Duodenal mucosa (tissue), 2 donors: ENCODE data around the gene LYVE1.

Experiments used
- H3K27ac ChIP-seq: one replicate; pipeline ENCODE4 v1.7.0; 2013; ENCODE audit warnings: low read depth, low read length
- H3K27me3 ChIP-seq, 2 donors: one replicate each; pipeline ENCODE4 v1.7.0; 2013; ENCODE audit warnings: low read length in 2 of 2, control low read depth in 1 of 2; ENCODE audit not compliant: insufficient read depth in 2 of 2, control insufficient read depth in 1 of 2
- H3K36me3 ChIP-seq, 2 donors: one replicate each; pipeline ENCODE4 v1.7.0; 2013; ENCODE audit warnings: low read length in 2 of 2, control low read depth in 1 of 2; ENCODE audit not compliant: insufficient read depth in 2 of 2, control insufficient read depth in 1 of 2
- H3K4me1 ChIP-seq, 2 donors: one replicate each; pipeline ENCODE4 v1.7.0; 2013; ENCODE audit warnings: low read length in 2 of 2, control low read depth in 1 of 2; ENCODE audit not compliant: insufficient read depth in 2 of 2, control insufficient read depth in 1 of 2
- H3K4me3 ChIP-seq, 2 donors: one replicate each; pipeline ENCODE4 v1.7.0; 2013; ENCODE audit warnings: low read length in 2 of 2, low read depth in 1 of 2
- H3K9ac ChIP-seq, 2 donors: one replicate each; pipeline ENCODE4 v1.7.0; 2013; ENCODE audit warnings: low read length in 2 of 2, low read depth in 1 of 2
- H3K9me3 ChIP-seq, 2 donors: one replicate each; pipeline ENCODE4 v1.7.0; 2013; ENCODE audit warnings: low read length in 2 of 2, control low read depth in 1 of 2; ENCODE audit not compliant: control insufficient read depth in 1 of 2

The LYVE1 gene, protein sequence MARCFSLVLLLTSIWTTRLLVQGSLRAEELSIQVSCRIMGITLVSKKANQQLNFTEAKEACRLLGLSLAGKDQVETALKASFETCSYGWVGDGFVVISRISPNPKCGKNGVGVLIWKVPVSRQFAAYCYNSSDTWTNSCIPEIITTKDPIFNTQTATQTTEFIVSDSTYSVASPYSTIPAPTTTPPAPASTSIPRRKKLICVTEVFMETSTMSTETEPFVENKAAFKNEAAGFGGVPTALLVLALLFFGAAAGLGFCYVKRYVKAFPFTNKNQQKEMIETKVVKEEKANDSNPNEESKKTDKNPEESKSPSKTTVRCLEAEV

GRCh38 chr11:10568486-10568941 is at the start of gene LYVE1:
Gene LYVE1, minus strand, starts transcription at chr11:10568665. Its CDS starts 133 bp downstream, at chr11:10568532.
- H3K4me3 ChIP-seq: no peak within 1 kb of the TSS
- H3K9me3 ChIP-seq: no peaks in the 10 kb centered on the region
- H3K9ac ChIP-seq: no peak within 1 kb of the TSS
- no peaks in the 10 kb centered on the region for H3K4me1 ChIP-seq
- no peaks in the 10 kb centered on the region for H3K27me3 ChIP-seq
- no peaks in the 10 kb centered on the region for H3K36me3 ChIP-seq
- H3K27ac ChIP-seq: no peak within 1 kb of the TSS

GRCh38 chr11:10617551-10617950 is 49.1 kb upstream of the LYVE1 start:
- Histone ChIP-seq H3K4me1 (no peaks in the 10 kb centered on the region), H3K27ac (no peak overlapping the region), H3K4me3 (no peak overlapping the region), H3K36me3 (no peaks in the 10 kb centered on the region), H3K27me3 (no peaks in the 10 kb centered on the region), H3K9me3 (no peaks in the 10 kb centered on the region), H3K9ac (no peak overlapping the region)

GRCh38 chr11:10611979-10612862 is 43.8 kb upstream of the LYVE1 start:
- Histone ChIP-seq H3K27ac (no peak overlapping the region), H3K4me3 (no peak overlapping the region), H3K9ac (no peak overlapping the region), H3K27me3 (no peaks in the 10 kb centered on the region), H3K36me3 (no peaks in the 10 kb centered on the region), H3K9me3 (no peaks in the 10 kb centered on the region), H3K4me1 (peaks cover 1 to 3% of the 10 kb centered on the region in 2 donors)

- no peaks in the 10 kb centered on the region for H3K9me3 ChIP-seq
- H3K4me3 ChIP-seq: no peak overlapping the region
- no peaks in the 10 kb centered on the region for H3K27me3 ChIP-seq
- no peaks in the 10 kb centered on the region for H3K36me3 ChIP-seq
- no peak overlapping the region for H3K27ac ChIP-seq
- H3K4me1 ChIP-seq: peaks cover 7 to 9% of the 10 kb centered on the region in 2 donors
- H3K9ac ChIP-seq: no peak overlapping the region
These were observed 41.2 kb upstream of the LYVE1 start for GRCh38 chr11:10609636-10610035.

DNA sequence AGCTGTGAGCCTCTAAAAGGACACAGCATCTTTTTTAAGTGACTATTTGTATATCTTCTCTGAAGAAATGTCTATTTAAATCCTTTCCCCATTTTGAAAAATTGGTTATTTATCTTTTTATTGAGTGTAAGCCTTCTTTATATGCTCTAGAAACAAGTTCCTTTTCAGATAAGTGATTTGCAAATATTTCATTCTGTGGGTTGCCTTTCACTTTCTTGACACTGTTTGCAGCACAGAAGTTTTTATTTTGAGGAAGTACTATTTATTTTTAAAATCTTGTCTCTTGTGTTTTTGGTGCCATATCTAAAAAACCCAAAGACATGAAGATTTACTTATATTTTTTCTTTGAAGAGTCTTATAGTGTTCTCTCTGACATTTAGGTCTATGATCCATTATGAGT is 40.1 kb upstream of the LYVE1 start:
- Histone ChIP-seq H3K9me3 (no peaks in the 10 kb centered on the region), H3K9ac (no peak overlapping the region), H3K4me3 (no peak overlapping the region), H3K4me1 (peaks cover 7 to 9% of the 10 kb centered on the region in 2 donors), H3K27ac (no peak overlapping the region), H3K36me3 (no peaks in the 10 kb centered on the region), H3K27me3 (no peaks in the 10 kb centered on the region)

DNA sequence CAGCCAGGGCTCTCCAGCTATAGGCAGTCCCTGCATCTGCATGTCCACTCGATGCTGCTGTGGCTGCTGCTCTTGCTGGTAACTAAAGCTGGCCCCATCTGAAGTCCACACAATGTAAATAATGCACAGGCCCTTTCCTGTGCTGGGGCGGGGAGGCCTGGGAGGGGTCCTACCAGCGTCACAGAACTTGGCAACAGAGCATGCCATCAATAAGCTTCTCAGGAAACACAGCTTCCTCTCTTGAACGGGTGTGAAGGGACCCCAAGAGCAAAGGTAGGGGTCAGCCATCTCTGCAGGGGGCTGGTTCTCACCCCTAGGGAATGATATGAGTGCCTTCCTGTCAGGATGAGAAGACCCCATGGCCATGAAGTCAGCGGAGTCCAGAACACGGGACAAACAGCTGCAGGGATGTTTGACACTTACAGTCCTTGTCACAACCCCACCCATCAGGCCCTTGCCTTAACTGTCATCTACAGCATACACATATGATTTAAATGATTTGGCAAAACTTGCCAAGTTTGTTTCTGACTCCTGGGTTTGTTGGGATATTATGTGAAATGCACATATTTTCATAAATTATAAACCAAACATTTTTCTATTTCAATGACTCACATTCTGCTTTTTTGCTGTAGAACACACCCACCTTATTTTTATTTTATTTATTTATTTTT is 39.1 kb upstream of the LYVE1 start:
- H3K27ac ChIP-seq: no peak overlapping the region
- H3K36me3 ChIP-seq: no peaks in the 10 kb centered on the region
- H3K27me3 ChIP-seq: no peaks in the 10 kb centered on the region
- H3K9me3 ChIP-seq: no peaks in the 10 kb centered on the region
- no peak overlapping the region for H3K9ac ChIP-seq
- H3K4me3 ChIP-seq: no peak overlapping the region
- peaks cover 7 to 9% of the 10 kb centered on the region in 2 donors for H3K4me1 ChIP-seq

DNA sequence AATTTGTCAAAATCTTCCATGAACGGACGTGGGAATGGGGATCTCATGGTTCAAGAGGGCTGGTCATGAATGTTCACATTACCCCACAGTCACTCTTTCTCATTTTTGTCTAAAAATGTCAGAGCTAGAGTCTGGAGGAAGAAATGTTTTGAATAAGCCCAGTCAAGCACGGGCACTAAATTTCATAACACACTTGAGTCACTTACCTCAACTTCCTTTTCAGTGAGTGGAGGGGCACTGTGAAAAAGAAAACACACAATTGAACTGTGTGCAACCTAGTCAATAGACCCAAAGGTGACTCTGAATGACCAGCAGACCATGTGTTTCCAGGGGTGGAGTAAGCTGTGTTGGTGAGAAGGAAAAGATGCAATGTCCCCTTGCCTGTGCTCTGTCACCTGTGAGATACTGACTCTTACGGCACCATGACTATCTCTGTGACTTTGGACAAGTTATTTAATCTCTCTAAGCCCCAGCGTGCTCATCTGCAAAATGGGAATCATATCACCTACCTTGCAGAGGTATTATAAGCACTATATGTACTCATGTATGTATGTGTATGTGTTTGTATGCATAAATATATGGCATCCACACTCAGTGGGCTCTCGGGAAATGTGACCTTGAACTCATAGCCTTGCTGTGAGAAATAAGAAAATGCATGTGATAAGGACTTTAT is 38.2 kb upstream of the LYVE1 start:
- Histone ChIP-seq H3K9me3 (no peaks in the 10 kb centered on the region), H3K36me3 (no peaks in the 10 kb centered on the region), H3K27me3 (no peaks in the 10 kb centered on the region), H3K4me3 (no peak overlapping the region), H3K4me1 (peaks cover 7 to 9% of the 10 kb centered on the region in 2 donors), H3K27ac (peak overlapping the region; percentile 26), H3K9ac (peak overlapping the region in 1 of 2 donors; percentile 14)

- H3K4me3 ChIP-seq: no peak overlapping the region
- H3K27me3 ChIP-seq: no peaks in the 10 kb centered on the region
- peak overlapping the region in 1 of 2 donors; percentile 14 for H3K9ac ChIP-seq
- peak overlapping the region; percentile 26 for H3K27ac ChIP-seq
- H3K4me1 ChIP-seq: peaks cover 7 to 9% of the 10 kb centered on the region in 2 donors
- H3K9me3 ChIP-seq: no peaks in the 10 kb centered on the region
- no peaks in the 10 kb centered on the region for H3K36me3 ChIP-seq
These were observed 37.5 kb upstream of the LYVE1 start for GRCh38 chr11:10605941-10606381.

DNA sequence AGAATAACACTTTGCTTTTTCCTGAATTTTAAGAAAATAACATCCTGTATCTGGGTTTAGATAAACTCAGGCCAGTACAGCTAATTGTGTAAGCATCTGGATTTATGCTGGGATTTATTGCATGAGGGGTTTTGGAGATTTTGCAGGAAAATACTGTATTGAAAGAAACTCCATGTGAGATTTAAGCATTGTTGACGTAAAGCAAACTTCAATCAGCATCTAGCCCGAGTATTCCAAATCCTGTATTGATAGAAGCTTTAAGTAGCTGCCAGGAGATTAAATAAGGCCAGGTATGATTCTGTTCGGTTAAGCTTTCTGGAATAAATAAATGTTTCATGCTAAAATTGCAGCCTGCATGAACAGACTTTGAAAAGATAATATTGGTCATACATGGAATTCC is 36.3 kb upstream of the LYVE1 start:
- Histone ChIP-seq H3K4me1 (peaks cover 7 to 9% of the 10 kb centered on the region in 2 donors), H3K27ac (no peak overlapping the region), H3K27me3 (no peaks in the 10 kb centered on the region), H3K4me3 (no peak overlapping the region), H3K9me3 (no peaks in the 10 kb centered on the region), H3K36me3 (no peaks in the 10 kb centered on the region), H3K9ac (no peak overlapping the region)
